OCI-LY1 (cell line): ENCODE data around the gene TMEM176B.

Experiments used
- CTCF ChIP-seq: fragments of 200-600 bp; sonication (generic), shearing (Covaris generic); IDR thresholded peaks from 2 replicates; pipeline ENCODE4 v1.5.1; 2017; ENCODE audit warnings: mild to moderate bottlenecking, antibody characterized with exemption, low read length, moderate library complexity, mixed read lengths
- EZH2 ChIP-seq: fragments of 200-600 bp; sonication (generic), shearing (Covaris generic); IDR thresholded peaks from 2 replicates; pipeline ENCODE4 v1.8.0; 2017; ENCODE audit warnings: borderline replicate concordance, mixed run types, mild to moderate bottlenecking, antibody characterized with exemption, low read length, moderate library complexity, mixed read lengths

GRCh38 chr7:150759479-150759878, 40.7 kb downstream of the TMEM176B start:
- TF ChIP-seq CTCF, result no peak
- no peak for TF ChIP-seq EZH2
